GM23338 (cell line): ENCODE data around the gene NOSIP. TPM values are rescaled to one million over a fixed set of nuclear protein-coding genes. Genes with fewer than 3 reads are reported as not detected.

ENCODE experiments used
- ATAC-seq: fragments of 200-7000 bp; cut with Tn5 transposase; 3 replicates; pipeline ENCODE4 v1.9.1; 2020
- DNase-seq: peaks from one replicate; pipeline ENCODE4 v3.0.0-alpha.2; 2015; ENCODE audit warnings: low spot score
- H2AFZ ChIP-seq: fragments of 200-600 bp; sonication (generic); 2 replicates; pipeline ENCODE4 v1.8.0; 2016; ENCODE audit warnings: antibody characterized with exemption, mild to moderate bottlenecking, moderate library complexity
- H3F3A ChIP-seq: fragments of 200-600 bp; sonication (generic); replicated peaks from 2 replicates; pipeline ENCODE4 v1.8.0; 2017; ENCODE audit warnings: antibody characterized with exemption, mixed run types, low read depth
- H3K27ac ChIP-seq: fragments of 200-600 bp; sonication (generic); 2 replicates; pipeline ENCODE4 v1.6.1; 2016; ENCODE audit warnings: low read depth
- H3K27me3 ChIP-seq: fragments of 200-600 bp; sonication (generic); 2 replicates; pipeline ENCODE4 v1.8.0; 2016; ENCODE audit warnings: mild to moderate bottlenecking, mixed run types, moderate library complexity; ENCODE audit not compliant: insufficient read depth
- H3K36me3 ChIP-seq: fragments of 200-600 bp; sonication (generic); 2 replicates; pipeline ENCODE4 v1.8.0; 2016; ENCODE audit warnings: mild to moderate bottlenecking; ENCODE audit not compliant: insufficient read depth
- H3K4me1 ChIP-seq: fragments of 200-600 bp; sonication (generic); 2 replicates; pipeline ENCODE4 v1.8.0; 2016; ENCODE audit warnings: mild to moderate bottlenecking, moderate library complexity; ENCODE audit not compliant: insufficient read depth
- H3K4me2 ChIP-seq: fragments of 200-600 bp; sonication (generic); 2 replicates; pipeline ENCODE4 v1.7.1; 2017; ENCODE audit warnings: mixed run types
- H3K4me3 ChIP-seq: fragments of 200-600 bp; sonication (generic); 2 replicates; pipeline ENCODE4 v1.6.1; 2016; ENCODE audit warnings: mixed run types
- H3K79me2 ChIP-seq: fragments of 200-600 bp; sonication (generic); replicated peaks from 2 replicates; pipeline ENCODE4 v1.8.0; 2017; ENCODE audit warnings: mild to moderate bottlenecking; ENCODE audit not compliant: insufficient read depth
- H3K9me2 ChIP-seq: fragments of 200-600 bp; sonication (generic); 2 replicates; pipeline ENCODE4 v1.8.0; 2017; ENCODE audit not compliant: insufficient read depth
- H4K20me1 ChIP-seq: fragments of 200-600 bp; sonication (generic); replicated peaks from 2 replicates; pipeline ENCODE4 v1.8.0; 2017; ENCODE audit warnings: mild to moderate bottlenecking; ENCODE audit not compliant: insufficient read depth
- H3K27ac Mint-ChIP-seq: 2 replicates; pipeline ENCODE4 v1.8.0; 2020; ENCODE audit warnings: inconsistent platforms, mild to moderate bottlenecking, moderate library complexity, mixed read lengths
- H3K27me3 Mint-ChIP-seq: 3 replicates; pipeline ENCODE4 v1.8.0; 2022; ENCODE audit warnings: low read depth, mild to moderate bottlenecking, moderate library complexity, mixed read lengths, inconsistent platforms; ENCODE audit not compliant: insufficient read depth, poor library complexity
- H3K36me3 Mint-ChIP-seq: 3 replicates; pipeline ENCODE4 v1.8.0; 2021; ENCODE audit warnings: low read depth, mild to moderate bottlenecking, inconsistent platforms, moderate library complexity, mixed read lengths
- H3K4me1 Mint-ChIP-seq: 3 replicates; pipeline ENCODE4 v1.8.0; 2020; ENCODE audit warnings: mild to moderate bottlenecking, inconsistent platforms, mixed read lengths
- H3K4me3 Mint-ChIP-seq: 3 replicates; pipeline ENCODE4 v1.8.0; 2021; ENCODE audit warnings: moderate library complexity, mild to moderate bottlenecking, inconsistent platforms, mixed read lengths
- H3K9me3 Mint-ChIP-seq: 3 replicates; pipeline ENCODE4 v1.8.0; 2020; ENCODE audit warnings: moderate library complexity, mild to moderate bottlenecking, inconsistent platforms, mixed read lengths
- CREB1 ChIP-seq: fragments of 250-450 bp; sonication (Bioruptor Pico); IDR thresholded peaks from 2 replicates; pipeline ENCODE4 v1.5.0; 2020; ENCODE audit warnings: low read depth, mild to moderate bottlenecking, moderate library complexity
- EZH2 ChIP-seq: fragments of 200-600 bp; sonication (generic); IDR thresholded peaks from one replicate; pipeline ENCODE4 v1.8.0; 2017; ENCODE audit warnings: antibody characterized with exemption, mild to moderate bottlenecking, low read depth; ENCODE audit not compliant: unreplicated experiment
- EZH2phosphoT487 ChIP-seq: fragments of 200-600 bp; sonication (generic); IDR thresholded peaks from one replicate; pipeline ENCODE4 v1.8.1; 2018; ENCODE audit warnings: antibody characterized with exemption; ENCODE audit not compliant: unreplicated experiment
- JUNB ChIP-seq: IDR thresholded peaks from one replicate; pipeline ENCODE4 v1.6.1; 2016; ENCODE audit warnings: antibody characterized with exemption; ENCODE audit not compliant: unreplicated experiment
- NANOG ChIP-seq: IDR thresholded peaks from 2 replicates; pipeline ENCODE4 v1.6.1; 2016; ENCODE audit warnings: antibody characterized with exemption, borderline replicate concordance
- POLR2AphosphoS5 ChIP-seq: IDR thresholded peaks from 2 replicates; pipeline ENCODE4 v1.6.1; 2016; ENCODE audit warnings: antibody characterized with exemption, low read depth
- STAT1 ChIP-seq: IDR thresholded peaks from one replicate; pipeline ENCODE4 v1.6.1; 2016; ENCODE audit warnings: antibody characterized with exemption; ENCODE audit not compliant: unreplicated experiment
- ZNF114 ChIP-seq: fragments of 250-450 bp; sonication (Bioruptor Pico); IDR thresholded peaks from 2 replicates; pipeline ENCODE4 v1.5.0; 2020; ENCODE audit warnings: mild to moderate bottlenecking, moderate library complexity
- ZNF331 ChIP-seq: fragments of 250-450 bp; sonication (Bioruptor Pico); IDR thresholded peaks from 2 replicates; pipeline ENCODE4 v1.5.0; 2020; ENCODE audit warnings: low read depth, mild to moderate bottlenecking, moderate library complexity
- polyA plus RNA-seq: library from polyadenylated mRNA; unstranded; fragments of >200 nt; fragmentation: Nextera tagmentation; extraction: Ambion mirVana; gene quantifications from 2 replicates; pipeline ENCODE4 v1.2.1, GENCODE V29; 2016
- total RNA-seq: library from RNA; depleted of rRNA; stranded (reverse); fragments of >200 nt; shearing (Covaris generic); gene quantifications from 2 replicates; pipeline ENCODE4 v1.2.3, GENCODE V29; 2014
- TF ChIP-seq, protein P1 (sequence below): IDR thresholded peaks from 2 replicates; pipeline ENCODE4 v1.6.1; 2016; ENCODE audit warnings: antibody characterized with exemption
- TF ChIP-seq, protein P2 (sequence below): fragments of 250-450 bp; sonication (Bioruptor Pico); IDR thresholded peaks from 2 replicates; pipeline ENCODE4 v1.5.0; 2020; ENCODE audit warnings: mild to moderate bottlenecking, moderate library complexity
- TF ChIP-seq, protein P3 (sequence below): IDR thresholded peaks from one replicate; pipeline ENCODE4 v1.6.1; 2018; ENCODE audit warnings: antibody characterized with exemption; ENCODE audit not compliant: unreplicated experiment

NOSIP gene
- total and polyA plus RNA-seq, 2 experiments from 2014 or later, result 88.5 to 143 TPM

DNA sequence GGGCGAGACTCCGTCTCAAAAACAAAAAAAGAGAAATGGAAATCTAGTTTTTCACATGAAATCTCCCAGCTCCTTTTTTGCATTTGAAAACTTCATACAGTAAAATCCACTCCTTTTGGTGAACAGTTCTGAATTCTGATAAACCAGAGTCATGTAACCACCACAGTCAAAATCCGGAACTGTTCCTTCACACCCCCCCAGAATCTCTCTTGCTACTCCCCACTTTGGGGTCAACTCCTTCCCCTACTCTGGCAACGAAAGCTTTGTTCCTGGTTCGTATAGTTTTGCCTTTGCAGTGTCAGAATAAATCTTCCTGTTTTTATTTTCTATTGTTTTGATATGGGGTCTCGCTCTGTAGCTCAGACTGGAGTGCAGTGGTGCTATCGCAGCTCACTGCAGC is 28.8 kb downstream of the NOSIP start:
- Mint-ChIP-seq H3K9me3 (no peaks in the 10 kb centered on the region; the same call in 2 of the 3 replicates), H3K4me1 (peaks cover 6% of the 10 kb centered on the region), H3K27ac (no peak overlapping the region), H3K36me3 (peaks cover 26% of the 10 kb centered on the region), H3K4me3 (no peak overlapping the region; the same call in 2 of the 3 replicates), H3K27me3 (peaks cover 18% of the 10 kb centered on the region)
- Histone ChIP-seq H3K4me3 (no peak overlapping the region), H3F3A (peaks cover 16% of the 10 kb centered on the region; the same call in 1 of the 2 replicates), H3K27ac (no peak overlapping the region), H3K9me2 (no peaks in the 10 kb centered on the region), H3K36me3 (no peaks in the 10 kb centered on the region), H2AFZ (no peak overlapping the region), H3K27me3 (no peaks in the 10 kb centered on the region), H3K4me1 (peaks cover 5% of the 10 kb centered on the region; the same call in 1 of the 2 replicates), H3K79me2 (no peaks in the 10 kb centered on the region), H3K4me2 (no peak overlapping the region), H4K20me1 (no peaks in the 10 kb centered on the region)
- no peak for TF ChIP-seq JUNB
- no peak for DNase-seq
- ATAC-seq, result no peak

DNA sequence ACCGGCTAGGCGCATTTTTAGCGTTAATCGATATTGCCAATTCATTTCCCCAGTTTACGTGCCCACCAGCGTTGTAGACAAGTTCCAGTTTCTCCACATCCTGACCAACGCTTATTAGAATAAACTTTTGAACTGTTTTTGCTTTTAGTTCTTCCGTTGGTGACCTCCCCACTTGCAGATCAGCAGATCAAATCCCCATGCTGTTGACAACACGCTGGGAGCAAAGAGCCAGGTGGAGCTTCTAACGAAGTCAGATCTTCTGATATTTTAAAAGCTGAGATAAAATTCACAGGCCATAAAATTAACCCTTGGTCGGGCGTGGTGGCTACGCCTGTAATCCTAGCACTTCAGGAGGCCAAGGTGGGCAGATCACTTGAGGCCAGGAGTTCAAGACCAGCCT is 31.3 kb downstream of the NOSIP start:
- H3K79me2 ChIP-seq, result no peaks in the 10 kb centered on the region
- H4K20me1 ChIP-seq, result no peaks in the 10 kb centered on the region
- 0 out of 2 replicates have a peak overlapping the region, but pooled peaks have one; percentile 63 for H3K27ac ChIP-seq
- peaks cover 2% of the 10 kb centered on the region for H3F3A ChIP-seq
- no peaks in the 10 kb centered on the region; the same call in 2 of the 3 replicates for H3K9me3 Mint-ChIP-seq
- peaks cover 9% of the 10 kb centered on the region for H3K27me3 Mint-ChIP-seq
- no peaks in the 10 kb centered on the region for H3K36me3 ChIP-seq
- H3K9me2 ChIP-seq, result no peaks in the 10 kb centered on the region
- no peak overlapping the region for H2AFZ ChIP-seq
- no peak overlapping the region for H3K4me2 ChIP-seq
- H3K4me3 ChIP-seq, result no peak overlapping the region
- H3K27me3 ChIP-seq, result no peaks in the 10 kb centered on the region
- no peak for ATAC-seq
- DNase-seq, result no peak
- no peak overlapping the region for H3K27ac Mint-ChIP-seq
- H3K4me1 ChIP-seq, result no peaks in the 10 kb centered on the region
- 0 out of 3 replicates have a peak, but pooled peaks cover 8% of the 10 kb centered on the region for H3K36me3 Mint-ChIP-seq
- H3K4me1 Mint-ChIP-seq, result peaks cover 4% of the 10 kb centered on the region
- no peak overlapping the region for H3K4me3 Mint-ChIP-seq
- TF ChIP-seq POLR2AphosphoS5 (no peak), STAT1 (no peak), EZH2phosphoT487 (no peak), ZNF331 (CRISPR knock-in tag) (no peak), NANOG (no peak), JUNB (no peak), EZH2 (no peak), CREB1 (no peak), ZNF114 (CRISPR knock-in tag) (no peak)
- TF ChIP-seq, protein P1, sequence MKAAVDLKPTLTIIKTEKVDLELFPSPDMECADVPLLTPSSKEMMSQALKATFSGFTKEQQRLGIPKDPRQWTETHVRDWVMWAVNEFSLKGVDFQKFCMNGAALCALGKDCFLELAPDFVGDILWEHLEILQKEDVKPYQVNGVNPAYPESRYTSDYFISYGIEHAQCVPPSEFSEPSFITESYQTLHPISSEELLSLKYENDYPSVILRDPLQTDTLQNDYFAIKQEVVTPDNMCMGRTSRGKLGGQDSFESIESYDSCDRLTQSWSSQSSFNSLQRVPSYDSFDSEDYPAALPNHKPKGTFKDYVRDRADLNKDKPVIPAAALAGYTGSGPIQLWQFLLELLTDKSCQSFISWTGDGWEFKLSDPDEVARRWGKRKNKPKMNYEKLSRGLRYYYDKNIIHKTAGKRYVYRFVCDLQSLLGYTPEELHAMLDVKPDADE, result no peak
- TF ChIP-seq, protein P2, sequence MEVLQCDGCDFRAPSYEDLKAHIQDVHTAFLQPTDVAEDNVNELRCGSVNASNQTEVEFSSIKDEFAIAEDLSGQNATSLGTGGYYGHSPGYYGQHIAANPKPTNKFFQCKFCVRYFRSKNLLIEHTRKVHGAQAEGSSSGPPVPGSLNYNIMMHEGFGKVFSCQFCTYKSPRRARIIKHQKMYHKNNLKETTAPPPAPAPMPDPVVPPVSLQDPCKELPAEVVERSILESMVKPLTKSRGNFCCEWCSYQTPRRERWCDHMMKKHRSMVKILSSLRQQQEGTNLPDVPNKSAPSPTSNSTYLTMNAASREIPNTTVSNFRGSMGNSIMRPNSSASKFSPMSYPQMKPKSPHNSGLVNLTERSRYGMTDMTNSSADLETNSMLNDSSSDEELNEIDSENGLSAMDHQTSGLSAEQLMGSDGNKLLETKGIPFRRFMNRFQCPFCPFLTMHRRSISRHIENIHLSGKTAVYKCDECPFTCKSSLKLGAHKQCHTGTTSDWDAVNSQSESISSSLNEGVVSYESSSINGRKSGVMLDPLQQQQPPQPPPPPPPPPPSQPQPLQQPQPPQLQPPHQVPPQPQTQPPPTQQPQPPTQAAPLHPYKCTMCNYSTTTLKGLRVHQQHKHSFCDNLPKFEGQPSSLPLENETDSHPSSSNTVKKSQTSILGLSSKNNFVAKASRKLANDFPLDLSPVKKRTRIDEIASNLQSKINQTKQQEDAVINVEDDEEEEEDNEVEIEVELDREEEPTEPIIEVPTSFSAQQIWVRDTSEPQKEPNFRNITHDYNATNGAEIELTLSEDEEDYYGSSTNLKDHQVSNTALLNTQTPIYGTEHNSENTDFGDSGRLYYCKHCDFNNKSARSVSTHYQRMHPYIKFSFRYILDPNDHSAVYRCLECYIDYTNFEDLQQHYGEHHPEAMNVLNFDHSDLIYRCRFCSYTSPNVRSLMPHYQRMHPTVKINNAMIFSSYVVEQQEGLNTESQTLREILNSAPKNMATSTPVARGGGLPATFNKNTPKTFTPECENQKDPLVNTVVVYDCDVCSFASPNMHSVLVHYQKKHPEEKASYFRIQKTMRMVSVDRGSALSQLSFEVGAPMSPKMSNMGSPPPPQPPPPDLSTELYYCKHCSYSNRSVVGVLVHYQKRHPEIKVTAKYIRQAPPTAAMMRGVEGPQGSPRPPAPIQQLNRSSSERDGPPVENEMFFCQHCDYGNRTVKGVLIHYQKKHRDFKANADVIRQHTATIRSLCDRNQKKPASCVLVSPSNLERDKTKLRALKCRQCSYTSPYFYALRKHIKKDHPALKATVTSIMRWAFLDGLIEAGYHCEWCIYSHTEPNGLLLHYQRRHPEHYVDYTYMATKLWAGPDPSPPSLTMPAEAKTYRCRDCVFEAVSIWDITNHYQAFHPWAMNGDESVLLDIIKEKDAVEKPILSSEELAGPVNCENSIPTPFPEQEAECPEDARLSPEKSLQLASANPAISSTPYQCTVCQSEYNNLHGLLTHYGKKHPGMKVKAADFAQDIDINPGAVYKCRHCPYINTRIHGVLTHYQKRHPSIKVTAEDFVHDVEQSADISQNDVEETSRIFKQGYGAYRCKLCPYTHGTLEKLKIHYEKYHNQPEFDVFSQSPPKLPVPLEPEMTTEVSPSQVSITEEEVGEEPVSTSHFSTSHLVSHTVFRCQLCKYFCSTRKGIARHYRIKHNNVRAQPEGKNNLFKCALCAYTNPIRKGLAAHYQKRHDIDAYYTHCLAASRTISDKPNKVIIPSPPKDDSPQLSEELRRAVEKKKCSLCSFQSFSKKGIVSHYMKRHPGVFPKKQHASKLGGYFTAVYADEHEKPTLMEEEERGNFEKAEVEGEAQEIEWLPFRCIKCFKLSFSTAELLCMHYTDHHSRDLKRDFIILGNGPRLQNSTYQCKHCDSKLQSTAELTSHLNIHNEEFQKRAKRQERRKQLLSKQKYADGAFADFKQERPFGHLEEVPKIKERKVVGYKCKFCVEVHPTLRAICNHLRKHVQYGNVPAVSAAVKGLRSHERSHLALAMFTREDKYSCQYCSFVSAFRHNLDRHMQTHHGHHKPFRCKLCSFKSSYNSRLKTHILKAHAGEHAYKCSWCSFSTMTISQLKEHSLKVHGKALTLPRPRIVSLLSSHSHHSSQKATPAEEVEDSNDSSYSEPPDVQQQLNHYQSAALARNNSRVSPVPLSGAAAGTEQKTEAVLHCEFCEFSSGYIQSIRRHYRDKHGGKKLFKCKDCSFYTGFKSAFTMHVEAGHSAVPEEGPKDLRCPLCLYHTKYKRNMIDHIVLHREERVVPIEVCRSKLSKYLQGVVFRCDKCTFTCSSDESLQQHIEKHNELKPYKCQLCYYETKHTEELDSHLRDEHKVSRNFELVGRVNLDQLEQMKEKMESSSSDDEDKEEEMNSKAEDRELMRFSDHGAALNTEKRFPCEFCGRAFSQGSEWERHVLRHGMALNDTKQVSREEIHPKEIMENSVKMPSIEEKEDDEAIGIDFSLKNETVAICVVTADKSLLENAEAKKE (CRISPR knock-in tag), result no peak
- TF ChIP-seq, protein P3, sequence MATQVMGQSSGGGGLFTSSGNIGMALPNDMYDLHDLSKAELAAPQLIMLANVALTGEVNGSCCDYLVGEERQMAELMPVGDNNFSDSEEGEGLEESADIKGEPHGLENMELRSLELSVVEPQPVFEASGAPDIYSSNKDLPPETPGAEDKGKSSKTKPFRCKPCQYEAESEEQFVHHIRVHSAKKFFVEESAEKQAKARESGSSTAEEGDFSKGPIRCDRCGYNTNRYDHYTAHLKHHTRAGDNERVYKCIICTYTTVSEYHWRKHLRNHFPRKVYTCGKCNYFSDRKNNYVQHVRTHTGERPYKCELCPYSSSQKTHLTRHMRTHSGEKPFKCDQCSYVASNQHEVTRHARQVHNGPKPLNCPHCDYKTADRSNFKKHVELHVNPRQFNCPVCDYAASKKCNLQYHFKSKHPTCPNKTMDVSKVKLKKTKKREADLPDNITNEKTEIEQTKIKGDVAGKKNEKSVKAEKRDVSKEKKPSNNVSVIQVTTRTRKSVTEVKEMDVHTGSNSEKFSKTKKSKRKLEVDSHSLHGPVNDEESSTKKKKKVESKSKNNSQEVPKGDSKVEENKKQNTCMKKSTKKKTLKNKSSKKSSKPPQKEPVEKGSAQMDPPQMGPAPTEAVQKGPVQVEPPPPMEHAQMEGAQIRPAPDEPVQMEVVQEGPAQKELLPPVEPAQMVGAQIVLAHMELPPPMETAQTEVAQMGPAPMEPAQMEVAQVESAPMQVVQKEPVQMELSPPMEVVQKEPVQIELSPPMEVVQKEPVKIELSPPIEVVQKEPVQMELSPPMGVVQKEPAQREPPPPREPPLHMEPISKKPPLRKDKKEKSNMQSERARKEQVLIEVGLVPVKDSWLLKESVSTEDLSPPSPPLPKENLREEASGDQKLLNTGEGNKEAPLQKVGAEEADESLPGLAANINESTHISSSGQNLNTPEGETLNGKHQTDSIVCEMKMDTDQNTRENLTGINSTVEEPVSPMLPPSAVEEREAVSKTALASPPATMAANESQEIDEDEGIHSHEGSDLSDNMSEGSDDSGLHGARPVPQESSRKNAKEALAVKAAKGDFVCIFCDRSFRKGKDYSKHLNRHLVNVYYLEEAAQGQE, result no peak
